Right lung (tissue), 5 donors: ENCODE results near the gene TRDN. TPM values are rescaled to one million over a fixed set of nuclear protein-coding genes. Genes with fewer than 3 reads are reported as not detected.
"Not testable (repeated sequence)": the region's sequence is repeated elsewhere in the genome, so short reads cannot be mapped to it uniquely, and the experiment has no call there.

Experiments used
- DNase-seq, 2 donors: peaks; one replicate each; pipeline ENCODE4 v3.0.0-alpha.2; 2013
- polyA plus RNA-seq, 5 donors: library from polyadenylated mRNA; unstranded; fragments of 120-200 nt; gene quantifications; one replicate each; pipeline versions ENCODE4 v1.2.1 to v1.2.3, GENCODE V29; 2013; ENCODE audit warnings: inconsistent platforms in 1 of 5, low replicate concordance in 1 of 5; ENCODE audit not compliant: insufficient read length in 5 of 5, insufficient read depth in 1 of 5

The TRDN gene
- polyA plus RNA-seq, 5 donors = 0.05 to 5.0 (median 0.33) TPM; not detected in 2

- DNase-seq = no peak
Measured at GRCh38 chr6:123295181-123295580, 341.6 kb downstream of the TRDN start.

- DNase-seq = no peak
Measured at GRCh38 chr6:123288649-123289048, 348.1 kb downstream of the TRDN start.

DNA sequence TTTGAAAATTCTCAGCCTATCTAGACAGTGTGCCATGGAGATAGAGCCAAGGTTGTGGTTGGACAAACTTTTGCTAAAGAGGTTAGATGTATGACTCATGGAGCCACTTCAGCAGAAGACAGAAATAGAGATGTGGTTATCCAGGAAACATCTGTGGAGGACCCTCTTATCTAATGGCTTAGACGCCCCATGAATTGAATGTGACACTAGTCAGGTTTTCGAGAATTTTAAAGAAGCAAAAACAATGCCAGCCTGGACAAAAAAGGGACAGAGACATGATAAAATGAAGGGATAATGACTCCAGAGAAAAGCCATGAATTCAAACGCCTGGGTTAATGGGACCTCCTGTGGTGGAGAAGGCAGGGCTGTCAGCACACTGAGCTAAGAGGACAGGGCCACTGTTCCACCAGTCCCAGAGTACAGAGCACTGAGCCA, 360.2 kb downstream of the TRDN start:
- no peak for DNase-seq

GRCh38 chr6:123263981-123264380, 372.8 kb downstream of the TRDN start:
- no peak for DNase-seq

DNA sequence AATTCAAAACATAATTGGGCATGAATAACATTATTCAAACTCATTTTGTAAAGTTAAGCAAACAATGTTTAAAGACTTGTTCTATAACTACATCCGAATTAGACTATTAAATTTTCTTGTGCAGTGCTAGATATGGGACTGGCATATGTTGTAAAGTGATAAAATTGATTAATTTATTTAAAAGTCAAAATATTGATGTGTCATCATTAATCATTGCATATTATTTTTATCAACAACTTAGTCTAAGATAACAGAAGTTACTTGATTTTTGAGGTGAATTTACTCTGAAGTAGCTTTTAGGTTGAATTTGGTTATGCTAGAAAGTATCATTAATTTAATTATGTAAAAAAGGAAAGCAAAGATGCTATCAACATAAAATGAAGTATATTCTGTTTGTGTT, 396.1 kb downstream of the TRDN start:
- no peak for DNase-seq

DNA sequence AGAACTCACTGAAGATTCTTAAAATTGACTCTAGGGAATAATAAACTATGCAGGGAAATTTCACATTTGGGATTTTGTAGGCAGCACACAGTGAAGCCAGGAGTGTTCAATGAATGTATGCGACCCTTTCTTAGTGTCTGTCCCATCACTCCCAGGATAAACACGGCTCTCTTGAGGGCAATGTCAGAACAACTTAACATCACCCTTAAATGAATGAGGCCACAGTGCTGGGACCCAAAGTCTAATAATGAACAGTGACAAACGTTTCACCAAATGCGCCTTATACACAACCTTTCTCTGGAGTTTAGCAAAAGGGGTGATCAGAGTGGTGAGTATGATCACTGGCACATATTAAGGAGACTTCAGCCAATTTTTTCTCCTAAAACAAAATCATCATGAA, 403.4 kb downstream of the TRDN start:
- no peak for DNase-seq

- not testable (repeated sequence) for DNase-seq
Measured at GRCh38 chr6:123227789-123228188, 409.0 kb downstream of the TRDN start.

- DNase-seq = no peak
Measured at GRCh38 chr6:123226398-123226797, 410.4 kb downstream of the TRDN start.

GRCh38 chr6:123224077-123224476, 412.7 kb downstream of the TRDN start:
- no peak for DNase-seq

DNA sequence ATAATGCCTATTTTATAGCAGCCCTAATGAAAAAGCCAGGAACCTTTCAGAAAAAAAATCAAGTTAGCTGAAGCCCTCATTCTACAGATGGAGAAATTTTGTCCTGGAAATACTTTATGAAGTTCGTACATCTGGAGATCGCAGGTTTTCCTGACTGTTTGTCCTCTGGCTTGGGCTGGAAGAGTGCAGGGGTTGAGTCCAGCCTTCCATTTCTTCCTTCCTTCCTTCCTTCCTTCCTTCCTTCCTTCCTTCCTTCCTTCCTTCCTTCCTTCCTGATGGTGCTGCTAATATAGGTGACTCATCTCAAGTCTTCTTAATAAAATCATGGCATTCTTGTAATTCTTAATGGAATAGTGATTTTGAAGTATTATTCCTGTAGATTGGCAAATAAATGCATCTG, 413.3 kb downstream of the TRDN start:
- DNase-seq = no peak

DNA sequence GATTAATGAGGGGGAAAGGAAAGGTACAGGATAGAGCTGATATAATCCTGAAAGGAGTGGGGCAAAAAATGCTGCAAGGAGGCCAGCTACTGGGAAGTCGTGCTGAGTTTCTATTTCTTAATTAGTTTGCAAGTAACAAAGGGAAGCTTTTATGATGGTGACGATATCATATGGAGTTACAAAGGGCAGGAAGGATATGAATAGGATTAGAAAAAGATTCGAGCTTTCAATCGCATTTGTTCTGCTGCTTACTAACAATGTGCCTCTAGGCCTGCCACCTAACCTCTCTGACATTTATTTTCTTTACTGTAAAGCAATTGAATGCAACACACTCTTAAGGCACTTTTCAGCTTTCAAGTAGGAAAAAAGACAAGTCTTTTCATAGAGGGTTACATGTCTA, 421.5 kb downstream of the TRDN start:
- no peak for DNase-seq

DNA sequence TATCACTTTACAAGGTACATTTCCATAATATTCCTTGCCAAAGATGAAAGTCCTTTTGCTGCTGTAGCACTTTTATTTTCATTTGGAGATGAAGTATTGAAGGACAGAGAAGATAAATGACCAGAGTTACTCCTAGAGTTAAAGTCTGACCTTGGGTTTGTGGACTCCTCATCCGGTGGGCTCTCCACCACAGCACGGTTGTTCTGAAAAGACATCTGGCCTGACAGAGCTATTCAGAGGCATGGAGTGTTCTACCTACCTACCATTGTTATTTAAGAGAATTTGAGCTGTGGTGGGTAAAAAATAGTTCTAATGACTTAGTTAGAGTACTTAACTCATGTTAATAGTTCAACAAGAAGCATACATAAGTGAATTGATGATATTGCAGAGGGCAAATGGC, 422.3 kb downstream of the TRDN start:
- no peak for DNase-seq

GRCh38 chr6:123213921-123214320, 422.8 kb downstream of the TRDN start:
- no peak for DNase-seq

DNA sequence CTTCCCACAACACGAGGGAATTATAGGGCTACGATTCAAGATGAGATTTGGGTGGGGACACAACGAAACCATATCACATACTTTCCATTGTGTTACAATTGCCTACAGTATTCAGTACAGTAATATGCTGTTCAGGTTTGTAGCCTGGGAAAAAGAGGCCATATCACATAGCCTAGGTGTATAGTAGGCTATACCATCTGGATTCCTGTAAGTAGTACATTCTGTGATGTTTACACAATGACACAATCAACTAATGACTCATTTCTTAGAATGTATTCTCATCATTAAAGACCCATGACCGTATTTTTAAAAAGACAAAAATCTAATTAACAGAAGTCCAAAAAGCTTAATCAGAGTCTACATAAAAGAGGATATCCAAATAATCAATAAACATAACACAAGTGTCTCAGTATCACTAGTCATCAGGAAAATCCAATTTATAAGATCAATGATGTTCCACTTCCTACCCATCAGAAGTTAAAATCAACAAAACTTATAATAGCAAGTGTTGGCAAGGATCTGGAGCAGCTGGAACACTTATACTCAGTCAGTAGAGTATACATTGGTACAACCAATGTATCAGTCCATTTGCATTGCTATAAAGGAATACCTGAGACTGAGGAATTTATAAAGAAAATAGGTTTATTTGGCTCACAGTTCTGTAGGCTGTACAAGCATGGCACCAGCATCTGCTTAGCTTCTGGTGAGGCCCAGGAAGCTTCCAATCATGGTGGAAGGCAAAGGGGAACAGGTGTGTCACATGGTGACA, 424.8 kb downstream of the TRDN start:
- no peak for DNase-seq

DNA sequence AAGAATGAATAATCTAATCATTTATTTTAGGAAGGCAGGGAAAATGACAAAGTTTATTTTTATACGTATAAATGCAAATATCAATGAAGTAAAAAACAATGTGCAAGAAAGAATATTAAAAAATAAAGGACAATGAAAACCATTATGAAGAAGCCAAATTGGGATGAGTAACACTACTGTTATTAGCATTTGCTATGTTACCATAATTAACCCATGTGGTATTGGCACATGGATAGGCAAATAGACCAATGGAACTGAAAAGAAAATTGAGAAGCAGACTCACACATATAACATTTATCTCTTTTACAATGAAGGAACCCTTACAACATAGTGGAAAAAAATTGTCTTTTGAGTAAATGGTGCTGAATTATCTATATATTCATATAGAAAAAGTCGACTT, 426.1 kb downstream of the TRDN start:
- DNase-seq = no peak

DNA sequence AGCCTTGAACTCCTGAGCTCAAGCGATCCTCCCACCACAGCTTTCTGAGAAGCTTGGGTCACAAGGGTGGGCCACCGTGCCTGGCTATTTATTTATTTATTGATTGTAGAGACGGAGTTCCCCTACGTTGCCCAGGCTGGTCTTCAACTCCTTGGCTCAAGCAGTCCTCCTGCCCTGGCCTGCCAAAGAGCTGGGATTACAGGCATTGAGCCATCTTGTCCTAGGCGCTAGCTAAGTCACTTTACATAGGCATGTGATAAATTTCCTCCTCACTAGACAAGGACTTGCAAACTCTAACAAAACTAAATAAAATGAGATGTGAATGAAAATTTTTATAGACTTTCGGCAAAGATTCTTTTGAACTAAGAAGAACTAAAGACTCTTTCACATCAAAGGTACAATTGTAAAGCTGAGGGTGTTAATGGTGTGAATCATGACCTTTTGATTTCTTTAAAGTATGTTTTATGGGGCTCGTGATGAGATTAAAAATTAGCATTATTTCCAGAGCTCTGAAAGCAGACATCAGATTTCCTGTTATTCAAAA, 428.7 kb downstream of the TRDN start:
- no peak for DNase-seq

DNA sequence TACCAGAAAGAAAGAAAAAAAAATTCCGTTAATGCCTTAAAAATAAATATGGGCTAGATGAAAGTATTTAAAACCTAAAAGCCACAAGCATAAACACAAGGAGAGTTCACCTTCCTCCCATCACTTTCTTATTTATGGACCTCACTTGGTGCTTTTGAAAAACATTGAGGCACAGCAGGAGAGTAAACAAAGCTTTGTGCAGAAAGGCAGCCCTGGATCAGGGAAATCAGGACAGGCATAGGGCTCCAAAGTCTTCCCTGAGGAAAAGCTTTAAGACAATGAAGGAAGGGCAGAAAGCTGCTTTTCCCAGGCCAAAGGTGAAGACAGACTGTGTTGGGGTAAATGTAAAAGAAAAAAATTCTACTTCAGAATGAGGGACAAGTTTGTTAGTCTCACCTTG, 432.8 kb downstream of the TRDN start:
- DNase-seq = no peak

DNA sequence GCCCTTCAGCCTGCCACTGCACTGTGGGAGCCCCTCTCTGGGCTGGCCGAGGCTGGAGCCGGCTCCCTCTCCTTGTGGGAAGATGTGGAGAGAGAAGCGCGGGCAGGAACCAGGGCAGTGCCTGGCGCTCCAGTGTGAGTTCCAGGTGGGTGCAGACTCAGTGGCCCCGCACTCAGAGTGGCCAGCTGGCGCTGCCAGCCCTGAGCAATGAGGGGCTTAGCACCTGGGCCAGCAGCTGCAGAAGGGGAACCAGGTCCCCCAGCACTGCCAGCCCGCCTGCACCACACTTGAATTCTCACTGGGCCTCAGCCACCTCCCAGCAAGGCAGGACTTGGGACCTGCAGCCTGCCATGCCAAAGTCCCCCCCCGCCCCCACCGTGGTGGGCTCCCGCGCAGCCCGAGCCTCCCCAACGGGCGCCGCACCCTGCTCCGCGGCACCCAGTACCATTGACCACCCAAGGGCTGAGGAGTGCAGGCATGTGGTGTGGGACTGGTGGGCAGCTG, 434.8 kb downstream of the TRDN start:
- no peak for DNase-seq

DNA sequence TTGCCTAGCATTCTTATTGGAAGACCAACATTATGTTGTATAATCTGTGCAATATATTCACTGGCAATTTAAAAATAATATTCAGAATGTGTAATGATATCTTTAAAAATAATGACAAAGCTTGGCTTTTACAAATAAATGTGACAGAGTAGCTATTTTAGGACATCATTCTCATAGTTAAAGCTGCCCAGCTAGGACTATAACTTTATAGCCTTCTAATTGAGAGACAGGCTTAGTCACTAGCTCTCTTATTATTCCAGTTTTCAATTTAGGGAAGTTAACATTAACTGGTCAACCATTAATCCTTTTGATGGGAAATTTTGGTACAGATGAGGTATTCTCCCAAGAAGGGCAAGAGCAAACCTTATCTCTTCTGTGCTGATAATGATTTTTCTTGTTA, 443.5 kb downstream of the TRDN start:
- no peak for DNase-seq

DNA sequence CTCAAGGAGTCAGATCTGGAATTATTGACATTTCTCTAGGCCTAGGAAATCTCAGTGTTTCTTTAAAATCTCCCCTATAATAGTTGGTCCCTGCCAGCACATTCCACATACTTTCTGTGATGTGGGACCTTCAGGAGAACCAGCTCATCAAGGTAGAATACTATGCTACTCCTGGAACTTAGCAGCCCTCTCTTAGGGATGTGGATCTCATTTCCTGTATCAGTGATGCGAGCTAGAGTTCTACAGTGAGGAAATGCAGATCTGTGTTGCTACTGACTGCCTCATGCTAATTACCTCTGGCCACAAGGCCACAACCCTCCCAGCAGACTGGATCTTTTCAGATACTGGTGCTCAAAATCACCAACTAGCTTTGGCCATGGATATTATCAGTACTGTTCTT, 446.9 kb downstream of the TRDN start:
- no peak for DNase-seq

GRCh38 chr6:123182998-123183397, 453.8 kb downstream of the TRDN start:
- DNase-seq = no peak

GRCh38 chr6:123176706-123177105, 460.0 kb downstream of the TRDN start:
- DNase-seq = no peak

- no peak for DNase-seq
Measured at GRCh38 chr6:123171341-123172115, 465.2 kb downstream of the TRDN start.
